PFSK-1 (cell line): ENCODE measurements around the gene GPC3.

Source experiments
- REST ChIP-seq, 2 experiments: IDR thresholded peaks; 2 replicates each; pipeline versions ENCODE4 v1.6.1 to v1.8.0; 2011 to 2012; ENCODE audit warnings: low read depth in 2 of 2, low read length in 2 of 2, control low read depth in 1 of 2, inconsistent platforms in 1 of 2, mild to moderate bottlenecking in 1 of 2, moderate library complexity in 1 of 2; ENCODE audit not compliant: insufficient read depth in 1 of 2
- TAF1 ChIP-seq: IDR thresholded peaks from 2 replicates; pipeline ENCODE4 v1.6.1; 2012; ENCODE audit warnings: low read length, control low read depth, borderline replicate concordance; ENCODE audit not compliant: insufficient read depth

GRCh38 chrX:133586443-133586842 lies 399.0 kb downstream of the GPC3 start:
- TF ChIP-seq TAF1 (no peak), REST (IDR thresholded peaks at IDR 0.05; ENCODE audit: insufficient read depth in 1 of 2, low read depth in 2 of 2, low read length in 2 of 2) (no peak)
